Lower leg skin (tissue), 3 donors: ENCODE results near the gene PANK3.

ENCODE experiments used
- POLR2A ChIP-seq, 2 donors: fragments of 450-650 bp; IDR thresholded peaks; one replicate each; pipeline ENCODE4 v1.6.1; 2016 to 2017; ENCODE audit warnings: antibody characterized with exemption in 2 of 2, mild to moderate bottlenecking in 1 of 2, moderate library complexity in 1 of 2
- TF ChIP-seq, protein P1 (sequence below), 3 donors: fragments of 450-650 bp; IDR thresholded peaks; one replicate each; pipeline ENCODE4 v1.5.1; 2016; ENCODE audit warnings: antibody characterized with exemption in 3 of 3, mild to moderate bottlenecking in 3 of 3, moderate library complexity in 2 of 3

DNA sequence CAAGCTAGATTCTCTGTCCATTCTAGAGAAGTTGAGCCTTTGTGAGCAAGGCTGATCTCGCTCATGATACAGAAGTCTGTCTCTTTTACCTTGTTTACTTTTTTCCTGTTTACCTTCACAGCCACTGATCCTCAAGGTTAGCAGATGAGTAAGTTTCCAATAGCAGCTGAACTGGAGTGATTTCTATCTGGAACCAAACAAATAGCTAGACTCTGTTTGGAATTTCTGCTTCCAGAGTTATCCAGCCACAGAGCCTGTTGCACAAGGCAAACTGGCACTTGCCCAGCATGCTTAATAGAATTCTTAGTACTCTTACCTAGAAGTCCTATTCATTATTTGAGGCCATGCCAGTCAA lies 12.8 kb upstream of the PANK3 start:
- TF ChIP-seq POLR2A (IDR thresholded peaks at IDR 0.05) = no peak
- TF ChIP-seq, protein P1, sequence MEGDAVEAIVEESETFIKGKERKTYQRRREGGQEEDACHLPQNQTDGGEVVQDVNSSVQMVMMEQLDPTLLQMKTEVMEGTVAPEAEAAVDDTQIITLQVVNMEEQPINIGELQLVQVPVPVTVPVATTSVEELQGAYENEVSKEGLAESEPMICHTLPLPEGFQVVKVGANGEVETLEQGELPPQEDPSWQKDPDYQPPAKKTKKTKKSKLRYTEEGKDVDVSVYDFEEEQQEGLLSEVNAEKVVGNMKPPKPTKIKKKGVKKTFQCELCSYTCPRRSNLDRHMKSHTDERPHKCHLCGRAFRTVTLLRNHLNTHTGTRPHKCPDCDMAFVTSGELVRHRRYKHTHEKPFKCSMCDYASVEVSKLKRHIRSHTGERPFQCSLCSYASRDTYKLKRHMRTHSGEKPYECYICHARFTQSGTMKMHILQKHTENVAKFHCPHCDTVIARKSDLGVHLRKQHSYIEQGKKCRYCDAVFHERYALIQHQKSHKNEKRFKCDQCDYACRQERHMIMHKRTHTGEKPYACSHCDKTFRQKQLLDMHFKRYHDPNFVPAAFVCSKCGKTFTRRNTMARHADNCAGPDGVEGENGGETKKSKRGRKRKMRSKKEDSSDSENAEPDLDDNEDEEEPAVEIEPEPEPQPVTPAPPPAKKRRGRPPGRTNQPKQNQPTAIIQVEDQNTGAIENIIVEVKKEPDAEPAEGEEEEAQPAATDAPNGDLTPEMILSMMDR (IDR thresholded peaks at IDR 0.05) = no peak
